ENCODE data around the gene ABHD16A. TPM values are rescaled to one million over a fixed set of nuclear protein-coding genes. Genes with fewer than 3 reads are reported as not detected.

Gene ABHD16A
- total RNA-seq, 1 donor from 2014 or later = 26.9 TPM

DNA sequence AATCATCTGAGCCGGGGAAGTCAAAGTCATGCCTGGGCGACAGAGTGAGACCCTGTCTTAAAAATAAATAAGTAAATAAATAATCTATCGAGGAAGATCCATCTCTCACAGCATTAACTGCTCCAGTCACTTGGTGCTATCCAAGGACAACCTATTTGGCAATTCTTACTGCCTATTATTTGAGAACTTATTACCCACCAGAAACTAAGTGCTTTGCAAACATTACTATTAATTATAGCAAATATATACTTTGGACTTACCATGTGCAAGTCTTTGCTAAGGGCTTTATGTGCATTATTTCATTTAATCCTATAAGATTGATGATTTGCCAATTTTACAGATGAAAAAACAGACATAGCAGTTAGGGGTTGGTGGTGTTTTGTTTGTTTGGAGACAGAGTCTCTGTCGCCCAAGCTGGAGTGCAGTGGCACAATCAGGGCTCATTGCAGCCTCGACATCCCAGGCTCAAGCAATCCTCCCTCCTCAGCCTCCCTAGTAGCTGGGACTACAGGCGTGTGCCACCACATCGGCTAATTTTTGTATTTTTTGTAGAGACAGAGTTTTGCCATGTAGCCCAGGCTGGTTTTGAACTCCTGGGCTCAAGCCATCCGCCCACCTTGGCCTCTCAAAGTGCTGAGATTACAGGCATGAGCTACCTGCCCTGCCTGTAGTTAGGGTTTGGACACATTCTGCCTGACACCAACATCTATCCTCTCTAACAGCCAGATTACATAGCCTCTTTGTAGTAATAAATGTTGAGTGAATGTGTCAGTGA is 48.4 kb downstream of the ABHD16A start:
- intact Hi-C loops (cut with DNase I) = no loop called here
- DNase-seq (ENCODE audit: low spot score) = no peak

DNA sequence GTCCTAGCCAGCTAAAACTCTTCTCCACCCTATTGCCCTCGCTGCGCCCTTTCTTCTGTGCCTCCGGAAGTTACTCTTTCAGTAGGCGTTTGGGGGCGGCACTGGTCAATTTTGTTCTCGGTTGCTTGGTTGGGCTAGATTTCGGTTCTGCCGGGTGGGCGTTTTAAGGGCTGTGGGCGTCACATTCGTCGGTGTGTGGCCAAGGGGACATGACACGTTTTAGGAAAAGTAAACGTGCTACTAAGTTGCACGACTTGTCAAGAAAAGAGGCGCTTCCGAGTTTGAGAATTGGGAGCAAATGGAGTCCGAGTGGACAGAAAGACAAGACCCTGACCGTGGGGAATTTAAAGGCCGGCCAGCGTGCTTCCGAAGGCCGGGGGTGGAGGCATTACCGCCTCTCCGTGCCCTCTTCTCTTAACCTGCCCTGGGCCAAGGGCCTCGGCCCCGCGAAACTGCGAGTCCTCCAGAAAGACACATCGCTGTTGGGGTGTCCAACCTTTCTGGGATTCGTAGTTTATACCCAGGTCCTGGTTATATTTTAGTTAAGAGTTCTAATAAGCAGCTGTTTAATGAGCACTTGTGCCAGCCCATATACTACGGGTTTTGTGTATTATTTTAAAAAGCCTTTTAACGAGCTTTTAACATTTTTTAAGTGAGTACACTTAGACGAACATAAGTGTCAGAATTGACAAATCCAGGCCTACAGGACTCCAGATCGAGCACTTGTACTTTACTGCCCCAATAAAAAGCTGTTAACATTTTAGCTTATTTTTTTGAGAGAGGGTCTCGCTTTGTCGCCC is 50.0 kb downstream of the ABHD16A start:
- peak; percentile 93 for DNase-seq (ENCODE audit: low spot score)
- intact Hi-C loops (cut with DNase I) = loop anchor here (1.0 kb wide), 1 partner anchor 12 kb away; no protein-coding TSS in a partner anchor

DNA sequence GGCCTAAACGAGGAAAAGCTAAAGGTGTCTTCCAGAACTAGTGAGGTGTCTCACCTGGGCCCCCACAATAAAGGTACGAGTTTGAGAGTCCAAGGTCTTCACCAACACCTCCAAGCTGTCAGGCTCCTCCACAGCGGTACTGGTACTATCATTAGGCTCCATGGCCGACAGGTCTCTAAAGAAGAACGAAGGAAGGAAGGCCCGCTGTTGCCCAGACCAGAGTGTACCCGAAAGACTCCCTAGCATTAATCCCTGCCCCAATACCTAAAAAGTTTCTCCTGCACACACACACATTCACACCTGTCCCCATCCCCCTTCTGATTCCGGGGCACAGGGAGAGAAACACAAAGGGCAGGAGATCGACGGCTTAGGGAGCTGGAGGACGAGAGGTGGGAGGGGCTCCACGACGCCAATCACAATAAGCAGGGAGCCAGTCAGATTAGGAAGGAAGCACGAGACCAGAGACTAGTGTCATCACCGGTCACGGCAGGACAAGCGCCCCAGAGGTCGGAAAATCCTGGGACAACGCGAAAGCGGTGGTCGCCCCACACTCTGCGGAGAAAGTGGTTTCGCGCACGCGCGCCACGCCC is 51.4 kb downstream of the ABHD16A start:
- intact Hi-C loops (cut with DNase I) = loop anchor here (1.0 kb wide), 1 partner anchor 14 kb away; no protein-coding TSS in a partner anchor
- peak; percentile 90 for DNase-seq (ENCODE audit: low spot score)

DNA sequence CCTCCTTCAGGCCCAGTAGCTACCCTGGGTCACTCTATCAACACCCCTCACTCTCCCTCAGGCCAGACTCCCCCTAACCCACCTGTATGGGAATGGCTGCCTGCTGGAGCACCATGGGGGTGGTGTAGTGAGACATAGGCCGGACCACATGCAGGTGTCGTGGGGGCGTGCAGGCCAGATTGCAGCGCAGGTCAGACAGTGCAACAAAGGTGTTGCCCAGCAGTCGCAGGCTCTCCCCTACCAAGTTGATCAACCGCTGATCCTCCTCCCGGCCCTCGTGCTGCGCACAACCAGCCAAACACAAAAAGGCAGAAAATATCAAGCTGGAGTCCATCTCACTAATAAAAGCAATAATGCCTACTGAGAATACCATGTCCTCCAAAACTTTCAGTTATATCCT is 57.8 kb downstream of the ABHD16A start:
- intact Hi-C loops (cut with DNase I) = no loop called here
- DNase-seq (ENCODE audit: low spot score) = no peak

DNA sequence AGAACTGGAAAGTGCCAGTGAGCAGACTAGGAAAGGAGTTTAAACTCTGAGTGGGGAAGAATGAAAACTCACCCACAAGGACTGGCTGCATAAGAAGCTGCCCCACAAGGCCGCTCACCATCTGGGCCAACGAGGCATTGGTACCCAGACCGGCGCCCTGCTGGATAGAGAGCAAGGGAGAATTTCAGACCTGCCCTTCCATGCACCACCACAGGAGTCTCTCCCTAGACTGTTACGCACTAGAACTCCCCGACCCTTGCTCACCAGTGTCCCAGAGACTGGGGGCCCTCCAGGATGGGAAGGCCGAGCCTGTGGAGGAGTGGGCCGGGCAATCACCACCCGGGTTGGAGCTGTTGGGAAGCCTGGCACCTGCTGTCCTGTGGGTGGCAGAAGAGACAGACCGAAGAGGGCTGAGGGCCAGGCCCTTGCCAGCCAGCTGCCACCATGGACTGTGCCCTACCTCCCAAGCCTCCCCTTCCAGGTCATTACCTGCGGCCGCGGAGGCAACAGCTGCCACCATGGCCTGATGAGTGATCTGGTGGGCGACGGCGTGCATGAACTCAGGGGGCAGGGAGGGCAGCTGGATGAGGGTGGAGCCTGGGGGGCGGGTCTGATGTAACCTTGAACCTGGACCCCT is 59.2 kb downstream of the ABHD16A start:
- intact Hi-C loops (cut with DNase I) = no loop called here
- DNase-seq (ENCODE audit: low spot score) = no peak

DNA sequence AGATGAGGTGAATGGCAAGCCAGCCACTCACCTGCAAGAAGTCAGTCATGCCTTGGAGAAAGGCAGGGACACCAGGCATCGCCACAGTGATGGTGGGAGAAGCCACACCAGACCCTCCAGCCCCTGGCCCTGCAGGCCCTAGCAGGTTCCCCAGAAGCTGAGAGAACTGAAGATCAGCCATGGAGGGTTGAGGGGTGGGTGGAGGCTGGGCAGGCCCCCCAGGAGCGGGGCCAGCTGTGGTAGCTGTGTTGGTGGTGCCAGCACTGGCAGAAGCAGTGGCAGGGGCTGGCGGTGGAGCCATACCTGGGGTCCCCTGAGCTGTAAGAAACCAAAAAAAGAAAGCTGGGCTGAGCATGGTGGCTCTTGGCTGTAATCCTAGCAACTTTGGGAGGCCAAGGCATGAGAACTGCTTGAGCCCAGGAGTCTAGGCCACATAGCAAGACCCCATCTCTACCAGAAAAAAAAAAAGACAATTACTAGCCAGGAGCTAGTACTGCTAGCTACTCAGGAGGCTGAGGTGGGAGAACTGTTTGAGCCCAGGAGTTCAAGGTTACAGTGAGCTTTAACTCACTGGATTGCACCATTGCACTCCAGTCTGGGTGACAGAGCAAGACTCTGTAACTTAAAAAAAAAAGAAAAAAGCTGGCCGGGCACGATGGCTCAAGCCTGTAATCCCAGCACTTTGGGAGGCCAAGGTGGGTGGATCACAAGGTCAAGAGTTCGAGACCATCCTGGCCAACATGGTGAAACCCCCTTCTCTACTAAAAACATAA is 60.1 kb downstream of the ABHD16A start:
- intact Hi-C loops (cut with DNase I) = no loop called here
- DNase-seq (ENCODE audit: low spot score) = no peak

DNA sequence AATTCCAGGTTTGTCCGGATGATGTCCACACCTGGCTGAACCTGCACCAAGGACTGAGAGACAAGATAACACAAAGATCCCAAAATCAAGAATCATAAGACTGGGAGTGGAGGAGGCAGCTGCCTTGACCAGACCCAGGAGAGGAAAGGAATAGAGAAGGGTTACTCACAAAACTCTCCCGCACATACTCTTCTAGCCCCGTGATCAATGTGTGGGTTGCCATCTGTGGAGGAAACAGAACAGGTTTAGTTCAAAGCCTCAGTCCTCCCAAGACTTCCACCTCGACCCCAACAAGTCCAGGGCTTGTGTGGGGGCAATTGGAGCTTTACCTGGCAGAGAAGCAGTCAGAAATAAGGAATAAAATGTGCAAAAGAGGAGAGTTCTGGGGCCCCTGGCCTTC is 61.8 kb downstream of the ABHD16A start:
- DNase-seq (ENCODE audit: low spot score) = no peak
- intact Hi-C loops (cut with DNase I) = no loop called here

DNA sequence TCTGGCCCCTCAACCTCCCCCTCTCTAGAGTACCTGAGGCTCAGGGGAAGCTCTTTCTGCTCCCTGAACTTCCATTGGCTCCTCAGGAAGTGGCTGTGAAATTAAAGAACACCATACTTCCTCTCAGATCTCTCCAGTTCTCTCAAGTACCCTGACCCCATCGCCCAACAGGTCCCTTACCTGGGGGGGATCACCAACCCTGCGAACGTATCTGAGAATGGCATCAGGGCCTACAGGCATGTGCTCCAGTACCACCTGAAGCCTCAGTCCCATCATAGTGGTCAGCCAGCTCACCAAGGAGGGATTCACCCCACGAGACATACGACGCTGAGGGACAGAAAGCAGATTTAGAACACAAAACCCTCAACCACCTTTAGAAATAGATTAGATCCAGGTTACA is 62.5 kb downstream of the ABHD16A start:
- intact Hi-C loops (cut with DNase I) = no loop called here
- DNase-seq (ENCODE audit: low spot score) = no peak

DNA sequence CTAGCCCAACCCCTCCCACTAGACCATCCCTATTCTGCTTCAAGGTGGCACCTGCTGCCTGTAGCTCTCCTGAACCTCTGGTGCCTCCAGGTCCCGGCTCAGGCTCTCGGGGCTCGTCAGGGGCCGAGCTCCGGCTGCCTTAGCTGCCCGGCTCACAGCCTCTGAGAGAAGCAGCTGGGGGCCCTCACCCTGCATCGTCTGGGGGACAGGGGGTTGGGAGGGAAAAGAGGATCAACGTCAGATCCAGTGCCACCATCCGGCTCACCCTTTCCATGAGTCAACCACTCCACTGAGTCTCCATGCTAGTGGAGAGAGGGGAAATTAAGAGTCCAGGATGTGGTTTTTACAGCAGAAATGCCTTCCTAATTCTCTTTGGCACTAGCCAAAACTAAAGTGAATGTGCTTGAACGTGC is 63.7 kb downstream of the ABHD16A start:
- no peak for DNase-seq (ENCODE audit: low spot score)
- intact Hi-C loops (cut with DNase I) = no loop called here

DNA sequence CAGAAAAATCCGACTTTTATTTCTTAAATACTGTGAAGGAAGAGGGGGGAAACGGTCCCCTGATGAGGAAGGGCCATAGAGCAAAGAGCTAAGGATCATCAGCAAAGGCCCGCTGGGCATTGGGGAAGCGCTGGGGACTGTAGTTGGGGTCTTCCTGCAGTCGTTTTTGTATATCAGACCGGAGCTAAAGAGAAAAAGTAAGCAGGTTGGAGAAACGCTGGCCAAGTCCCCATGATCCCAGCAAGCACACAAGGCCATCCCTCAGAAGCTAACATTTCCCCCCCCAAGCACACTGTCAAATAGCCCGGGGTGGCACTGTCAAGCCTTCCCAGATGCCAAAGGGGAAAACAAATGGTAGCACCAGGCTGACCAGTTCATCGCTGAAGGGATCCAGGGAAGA is 64.1 kb downstream of the ABHD16A start:
- no peak for DNase-seq (ENCODE audit: low spot score)
- intact Hi-C loops (cut with DNase I) = no loop called here

Small RNA genes lying within 50 kb of the gene (microRNA-seq; reads per million reads assigned to microRNA genes)
- gene MIR4646 = not detected

Other genes starting within 250 kb of the ABHD16A start
- 1.9 TPM for gene MICB, start 205.2 kb downstream of the ABHD16A start, total RNA-seq
- gene MCCD1, start 174.4 kb downstream of the ABHD16A start, total RNA-seq = not detected
- gene DDX39B, start 161.3 kb downstream of the ABHD16A start, total RNA-seq = 201 TPM
- 2.6 TPM for gene ATP6V1G2, start 156.7 kb downstream of the ABHD16A start, total RNA-seq
- 9.5 TPM for gene NFKBIL1, start 155.7 kb downstream of the ABHD16A start, total RNA-seq
- gene LTA, start 131.0 kb downstream of the ABHD16A start, total RNA-seq = not detected
- 0.38 TPM for gene TNF, start 127.8 kb downstream of the ABHD16A start, total RNA-seq
- 0.86 TPM for gene LTB, start 120.9 kb downstream of the ABHD16A start, total RNA-seq
- gene LST1, start 117.0 kb downstream of the ABHD16A start, total RNA-seq = 5.4 TPM
- gene NCR3, start 110.3 kb downstream of the ABHD16A start, total RNA-seq = not detected
- 10.3 TPM for gene AIF1, start 88.1 kb downstream of the ABHD16A start, total RNA-seq
- 125 TPM for gene PRRC2A, start 82.6 kb downstream of the ABHD16A start, total RNA-seq
- gene BAG6, start 50.7 kb downstream of the ABHD16A start, total RNA-seq = 270 TPM
- 1.4 TPM for gene APOM, start 47.4 kb downstream of the ABHD16A start, total RNA-seq
- 17.7 TPM for gene C6orf47, start 42.5 kb downstream of the ABHD16A start, total RNA-seq
- 13.6 TPM for gene GPANK1, start 38.3 kb downstream of the ABHD16A start, total RNA-seq
- 96.3 TPM for gene CSNK2B, start 37.2 kb downstream of the ABHD16A start, total RNA-seq
- 6.5 TPM for gene LY6G5B, start 33.3 kb downstream of the ABHD16A start, total RNA-seq
- gene LY6G5C, start 22.3 kb downstream of the ABHD16A start, total RNA-seq = 2.9 TPM
- gene LY6G6F, start 3.5 kb upstream of the ABHD16A start, total RNA-seq = not detected
- gene LY6G6D, start 12.0 kb upstream of the ABHD16A start, total RNA-seq = not detected
- not detected for gene LY6G6C, start 18.4 kb upstream of the ABHD16A start, total RNA-seq
- gene MPIG6B, start 20.0 kb upstream of the ABHD16A start, total RNA-seq = 0.24 TPM
- gene DDAH2, start 26.0 kb upstream of the ABHD16A start, total RNA-seq = 69.9 TPM
- gene CLIC1, start 33.2 kb upstream of the ABHD16A start, total RNA-seq = 131 TPM
- gene MSH5, start 36.7 kb upstream of the ABHD16A start, total RNA-seq = 1.7 TPM
- gene SAPCD1, start 59.3 kb upstream of the ABHD16A start, total RNA-seq = 0.86 TPM
- 21.5 TPM for gene VWA7, start 74.0 kb upstream of the ABHD16A start, total RNA-seq
- gene VARS1, start 92.4 kb upstream of the ABHD16A start, total RNA-seq = 35.0 TPM
- 24.0 TPM for gene LSM2, start 103.6 kb upstream of the ABHD16A start, total RNA-seq
- gene HSPA1L, start 112.0 kb upstream of the ABHD16A start, total RNA-seq = 2.4 TPM
- gene HSPA1A, start 112.2 kb upstream of the ABHD16A start, total RNA-seq = 296 TPM
- 221 TPM for gene HSPA1B, start 124.4 kb upstream of the ABHD16A start, total RNA-seq
- 19.4 TPM for gene NEU1, start 159.5 kb upstream of the ABHD16A start, total RNA-seq
- gene SLC44A4, start 175.7 kb upstream of the ABHD16A start, total RNA-seq = not detected
- gene EHMT2, start 194.4 kb upstream of the ABHD16A start, total RNA-seq = 14.5 TPM
- 5.2 TPM for gene ZBTB12, start 198.8 kb upstream of the ABHD16A start, total RNA-seq
- gene C2, start 224.4 kb upstream of the ABHD16A start, total RNA-seq = 5.1 TPM
- 5.0 TPM for gene CFB, start 242.8 kb upstream of the ABHD16A start, total RNA-seq

All from cardiac septum (tissue), 1 donor.